ENCODE measurements around the gene ZNF862.

The ZNF862 gene

DNA sequence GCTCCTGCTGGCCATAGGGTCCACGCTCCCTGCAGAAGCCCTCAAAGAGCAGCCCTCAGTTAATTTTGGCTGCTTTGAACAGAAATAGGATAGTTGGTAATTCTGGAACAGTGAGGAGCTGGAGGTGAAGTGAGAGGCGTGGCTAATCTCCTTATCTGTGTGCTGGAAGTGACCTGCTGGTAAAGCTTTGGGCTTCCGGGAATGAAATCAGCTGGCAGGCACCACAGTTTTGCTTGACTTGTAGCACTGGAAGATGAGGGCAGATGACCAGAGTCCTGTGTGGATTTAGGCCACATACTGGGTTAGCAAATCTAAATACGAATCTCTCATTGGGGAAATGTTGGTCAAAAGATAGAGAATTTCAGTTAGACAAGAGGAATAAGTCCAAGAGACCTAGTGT lies 45.8 kb downstream of the ZNF862 start:
- no peaks in the 10 kb centered on the region for H3K36me3 ChIP-seq (ENCODE audit: insufficient read depth, low read length)
- no peak overlapping the region for H3K4me2 ChIP-seq (ENCODE audit: low read depth, low read length, poor library complexity, severe bottlenecking)
- no peaks in the 10 kb centered on the region for H3K27me3 ChIP-seq (ENCODE audit: insufficient read depth, low read length, poor library complexity, severe bottlenecking)
- H3K9ac ChIP-seq (ENCODE audit: low read depth, low read length, poor library complexity, severe bottlenecking): no peak overlapping the region
- TF ChIP-seq, protein P1, sequence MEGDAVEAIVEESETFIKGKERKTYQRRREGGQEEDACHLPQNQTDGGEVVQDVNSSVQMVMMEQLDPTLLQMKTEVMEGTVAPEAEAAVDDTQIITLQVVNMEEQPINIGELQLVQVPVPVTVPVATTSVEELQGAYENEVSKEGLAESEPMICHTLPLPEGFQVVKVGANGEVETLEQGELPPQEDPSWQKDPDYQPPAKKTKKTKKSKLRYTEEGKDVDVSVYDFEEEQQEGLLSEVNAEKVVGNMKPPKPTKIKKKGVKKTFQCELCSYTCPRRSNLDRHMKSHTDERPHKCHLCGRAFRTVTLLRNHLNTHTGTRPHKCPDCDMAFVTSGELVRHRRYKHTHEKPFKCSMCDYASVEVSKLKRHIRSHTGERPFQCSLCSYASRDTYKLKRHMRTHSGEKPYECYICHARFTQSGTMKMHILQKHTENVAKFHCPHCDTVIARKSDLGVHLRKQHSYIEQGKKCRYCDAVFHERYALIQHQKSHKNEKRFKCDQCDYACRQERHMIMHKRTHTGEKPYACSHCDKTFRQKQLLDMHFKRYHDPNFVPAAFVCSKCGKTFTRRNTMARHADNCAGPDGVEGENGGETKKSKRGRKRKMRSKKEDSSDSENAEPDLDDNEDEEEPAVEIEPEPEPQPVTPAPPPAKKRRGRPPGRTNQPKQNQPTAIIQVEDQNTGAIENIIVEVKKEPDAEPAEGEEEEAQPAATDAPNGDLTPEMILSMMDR (conservative IDR thresholded peaks at IDR 0.05; ENCODE audit: low read length): no peak
- TF ChIP-seq EZH2phosphoT487 (IDR thresholded peaks at IDR 0.05; ENCODE audit: borderline replicate concordance): no peak
- no peak overlapping the region for H2AFZ ChIP-seq (ENCODE audit: low read length)
- H4K20me1 ChIP-seq (ENCODE audit: insufficient read depth, low read length, poor library complexity, severe bottlenecking): no peaks in the 10 kb centered on the region
- no peaks in the 10 kb centered on the region for H3F3A ChIP-seq (ENCODE audit: low read depth)
- peaks cover 4% of the 10 kb centered on the region for H3K4me1 ChIP-seq (ENCODE audit: insufficient read depth, low read length, poor library complexity, severe bottlenecking)
- H3K79me2 ChIP-seq (ENCODE audit: insufficient read depth, low read length): no peaks in the 10 kb centered on the region
- H3K4me3 ChIP-seq (ENCODE audit: low read length, poor library complexity, severe bottlenecking): no peak overlapping the region
- H3K9me3 ChIP-seq (ENCODE audit: insufficient read depth, low read depth, low read length): no peaks in the 10 kb centered on the region
- H3K9me2 ChIP-seq (replicated peaks; ENCODE audit: low read depth, low read length): no peaks in the 10 kb centered on the region

DNA sequence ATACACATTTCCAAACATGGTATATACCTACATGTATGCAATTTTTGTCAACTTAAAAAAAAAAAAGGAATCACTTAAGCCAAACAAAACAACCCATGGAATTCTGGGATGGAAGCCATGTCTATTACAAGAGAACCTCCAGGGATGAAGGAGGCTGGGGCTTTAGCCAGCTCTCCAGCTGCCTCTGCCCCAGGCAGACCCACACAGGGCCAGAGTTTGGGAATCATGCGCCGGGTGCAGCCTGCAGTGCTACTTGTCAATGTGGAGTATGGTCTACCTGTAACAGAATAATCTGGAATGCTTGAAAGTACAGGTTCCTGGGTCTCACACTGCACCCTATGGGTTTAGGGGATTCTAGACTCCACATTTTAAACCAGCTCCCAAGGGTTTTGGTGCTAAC lies 46.4 kb downstream of the ZNF862 start:
- Histone ChIP-seq H3K27me3 (ENCODE audit: insufficient read depth, low read length, poor library complexity, severe bottlenecking) (no peaks in the 10 kb centered on the region), H3K4me1 (ENCODE audit: insufficient read depth, low read length, poor library complexity, severe bottlenecking) (peaks cover 4% of the 10 kb centered on the region), H3K9me3 (ENCODE audit: insufficient read depth, low read depth, low read length) (no peaks in the 10 kb centered on the region), H3F3A (ENCODE audit: low read depth) (no peaks in the 10 kb centered on the region), H3K9me2 (replicated peaks; ENCODE audit: low read depth, low read length) (no peaks in the 10 kb centered on the region), H3K4me3 (ENCODE audit: low read length, poor library complexity, severe bottlenecking) (no peak overlapping the region), H3K36me3 (ENCODE audit: insufficient read depth, low read length) (no peaks in the 10 kb centered on the region), H3K9ac (ENCODE audit: low read depth, low read length, poor library complexity, severe bottlenecking) (no peak overlapping the region), H2AFZ (ENCODE audit: low read length) (no peak overlapping the region), H3K4me2 (ENCODE audit: low read depth, low read length, poor library complexity, severe bottlenecking) (no peak overlapping the region), H3K79me2 (ENCODE audit: insufficient read depth, low read length) (no peaks in the 10 kb centered on the region), H4K20me1 (ENCODE audit: insufficient read depth, low read length, poor library complexity, severe bottlenecking) (no peaks in the 10 kb centered on the region)
- no peak for TF ChIP-seq EZH2phosphoT487 (IDR thresholded peaks at IDR 0.05; ENCODE audit: borderline replicate concordance)
- TF ChIP-seq, protein P1 (conservative IDR thresholded peaks at IDR 0.05; ENCODE audit: low read length): no peak

DNA sequence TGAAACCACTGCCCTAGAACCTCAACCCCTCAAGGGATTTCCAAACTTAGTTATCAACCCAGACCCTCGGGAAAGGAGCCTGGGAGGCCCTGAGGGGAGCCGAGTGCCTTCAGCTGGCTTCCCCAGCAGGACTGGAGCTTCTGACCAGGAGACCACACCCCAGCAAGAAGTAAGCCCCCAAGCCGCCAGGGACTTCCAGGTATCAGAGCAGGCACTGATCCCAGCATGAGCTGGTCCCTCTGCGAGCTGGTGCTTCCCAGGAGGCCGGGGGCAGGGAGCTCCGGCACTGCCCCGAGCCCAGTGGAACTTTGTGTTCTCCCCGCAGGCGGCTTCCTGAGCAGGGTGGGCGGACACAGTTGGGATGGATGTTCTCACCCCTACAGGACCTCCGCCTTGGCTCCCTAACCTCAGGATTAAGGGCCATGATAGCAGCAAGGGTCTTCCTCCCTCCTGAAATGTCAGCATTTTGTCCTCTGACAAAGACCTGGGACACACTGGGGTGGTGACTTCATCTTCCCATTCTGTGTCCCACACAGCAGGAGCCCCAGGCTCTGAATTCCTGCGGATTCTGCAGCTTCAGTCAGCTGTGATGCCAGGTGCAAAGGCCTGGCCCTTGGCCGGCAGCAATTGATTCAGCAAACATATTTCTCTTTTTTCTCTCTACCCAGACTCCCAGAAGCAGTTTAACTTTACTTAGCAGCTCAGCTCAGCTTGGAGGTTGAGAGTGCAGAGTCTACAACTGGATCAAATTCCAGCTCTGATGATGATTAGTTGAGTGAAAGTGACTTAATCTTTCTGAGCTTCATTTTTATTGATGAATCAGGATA lies 47.2 kb downstream of the ZNF862 start:
- H3K4me3 ChIP-seq (ENCODE audit: low read length, poor library complexity, severe bottlenecking): no peak overlapping the region
- no peaks in the 10 kb centered on the region for H3F3A ChIP-seq (ENCODE audit: low read depth)
- no peaks in the 10 kb centered on the region for H4K20me1 ChIP-seq (ENCODE audit: insufficient read depth, low read length, poor library complexity, severe bottlenecking)
- no peak overlapping the region for H3K4me2 ChIP-seq (ENCODE audit: low read depth, low read length, poor library complexity, severe bottlenecking)
- no peaks in the 10 kb centered on the region for H3K9me2 ChIP-seq (replicated peaks; ENCODE audit: low read depth, low read length)
- no peaks in the 10 kb centered on the region for H3K79me2 ChIP-seq (ENCODE audit: insufficient read depth, low read length)
- no peak overlapping the region for H2AFZ ChIP-seq (ENCODE audit: low read length)
- no peaks in the 10 kb centered on the region for H3K9me3 ChIP-seq (ENCODE audit: insufficient read depth, low read depth, low read length)
- peaks cover 4% of the 10 kb centered on the region for H3K4me1 ChIP-seq (ENCODE audit: insufficient read depth, low read length, poor library complexity, severe bottlenecking)
- H3K9ac ChIP-seq (ENCODE audit: low read depth, low read length, poor library complexity, severe bottlenecking): no peak overlapping the region
- H3K36me3 ChIP-seq (ENCODE audit: insufficient read depth, low read length): no peaks in the 10 kb centered on the region
- no peaks in the 10 kb centered on the region for H3K27me3 ChIP-seq (ENCODE audit: insufficient read depth, low read length, poor library complexity, severe bottlenecking)
- TF ChIP-seq, protein P1 (conservative IDR thresholded peaks at IDR 0.05; ENCODE audit: low read length): no peak
